CD14-positive monocyte (primary cell): ENCODE results near the gene WIPF1. TPM values are rescaled to one million over a fixed set of nuclear protein-coding genes. Genes with fewer than 3 reads are reported as not detected.

Experiments used
- DNase-seq, 3 donors: peaks; one replicate each; pipeline ENCODE4 v3.0.0-alpha.2; 2011 to 2022
- H2AFZ ChIP-seq: 2 replicates; pipeline ENCODE4 v1.6.0; 2012; ENCODE audit warnings: mild to moderate bottlenecking, low read depth, low read length, inconsistent platforms; ENCODE audit not compliant: insufficient read depth, poor library complexity, severe bottlenecking
- H3K27ac ChIP-seq, 2 donors: 1 replicate in 1 of 2; 2 replicates in 1 of 2; pipeline ENCODE4 v1.5.1; 2012 to 2013; ENCODE audit warnings: low read length in 2 of 2, control low read depth in 1 of 2, inconsistent platforms in 1 of 2, low read depth in 1 of 2, mild to moderate bottlenecking in 1 of 2
- H3K27me3 ChIP-seq, 2 donors: one replicate each; pipeline versions ENCODE4 v1.6.0 to v1.6.1; 2011 to 2013; ENCODE audit warnings: low read length in 2 of 2; ENCODE audit not compliant: control insufficient read depth in 2 of 2, insufficient read depth in 2 of 2
- H3K36me3 ChIP-seq, 2 donors: replicated peaks in 1 of 2; 1 replicate in 1 of 2; 2 replicates in 1 of 2; pipeline versions ENCODE4 v1.5.1 to v1.6.1; 2012 to 2013; ENCODE audit warnings: low read length in 2 of 2, control low read depth in 1 of 2, inconsistent platforms in 1 of 2, mild to moderate bottlenecking in 1 of 2; ENCODE audit not compliant: insufficient read depth in 2 of 2, control insufficient read depth in 1 of 2
- H3K4me1 ChIP-seq, 2 donors: 1 replicate in 1 of 2; 2 replicates in 1 of 2; pipeline versions ENCODE4 v1.5.1 to v1.6.1; 2012 to 2013; ENCODE audit warnings: low read length in 2 of 2, control low read depth in 1 of 2, inconsistent platforms in 1 of 2, mild to moderate bottlenecking in 1 of 2, moderate library complexity in 1 of 2; ENCODE audit not compliant: insufficient read depth in 2 of 2, control insufficient read depth in 1 of 2
- H3K4me2 ChIP-seq: replicated peaks from 2 replicates; pipeline ENCODE3; 2012; ENCODE audit warnings: low read length, moderate library complexity, mild to moderate bottlenecking; ENCODE audit not compliant: poor library complexity, severe bottlenecking; ENCODE audit errors: extremely low read depth
- H3K4me3 ChIP-seq, 3 experiments: fragments of 200-600 bp in 1 of 3; sonication (generic) in 1 of 3; replicated peaks in 1 of 3; 1 replicate in 2 of 3; 2 replicates in 1 of 3; pipeline ENCODE4 v1.5.1; 2011 to 2013; ENCODE audit warnings: low read length in 3 of 3, mild to moderate bottlenecking in 3 of 3, control low read depth in 2 of 3, low read depth in 2 of 3, inconsistent platforms in 1 of 3, moderate library complexity in 1 of 3
- H3K79me2 ChIP-seq: 2 replicates; pipeline ENCODE4 v1.6.0; 2012; ENCODE audit warnings: mild to moderate bottlenecking, control low read depth, inconsistent platforms, low read length, moderate library complexity; ENCODE audit not compliant: insufficient read depth
- H3K9ac ChIP-seq: 2 replicates; pipeline ENCODE4 v1.6.0; 2017; ENCODE audit warnings: low read length, mild to moderate bottlenecking; ENCODE audit not compliant: insufficient read depth, poor library complexity, severe bottlenecking
- H3K9me3 ChIP-seq, 2 donors: replicated peaks in 1 of 2; 1 replicate in 1 of 2; 2 replicates in 1 of 2; pipeline versions ENCODE4 v1.5.1 to v1.6.1; 2012 to 2013; ENCODE audit warnings: low read length in 2 of 2, control low read depth in 1 of 2; ENCODE audit not compliant: control insufficient read depth in 1 of 2, insufficient read depth in 1 of 2
- H4K20me1 ChIP-seq: 2 replicates; pipeline ENCODE4 v1.6.0; 2012; ENCODE audit warnings: mild to moderate bottlenecking, low read length, control low read depth, moderate library complexity; ENCODE audit not compliant: insufficient read depth
- H3K27ac Mint-ChIP-seq, 7 donors: one replicate each; pipeline ENCODE4 v1.8.0; 2020; ENCODE audit warnings: mild to moderate bottlenecking in 7 of 7, mixed read lengths in 7 of 7, moderate library complexity in 6 of 7, inconsistent platforms in 2 of 7
- H3K27me3 Mint-ChIP-seq, 3 donors: one replicate each; pipeline ENCODE4 v1.8.0; 2021 to 2022; ENCODE audit warnings: low read depth in 3 of 3, mild to moderate bottlenecking in 3 of 3, mixed read lengths in 3 of 3, moderate library complexity in 3 of 3, inconsistent platforms in 1 of 3
- H3K36me3 Mint-ChIP-seq, 2 donors: one replicate each; pipeline ENCODE4 v1.8.0; 2020; ENCODE audit warnings: mixed read lengths in 2 of 2, inconsistent platforms in 1 of 2, mild to moderate bottlenecking in 1 of 2
- H3K4me1 Mint-ChIP-seq: one replicate; pipeline ENCODE4 v1.8.0; 2020; ENCODE audit warnings: mild to moderate bottlenecking, mixed read lengths
- H3K4me3 Mint-ChIP-seq, 2 donors: one replicate each; pipeline ENCODE4 v1.8.0; 2020; ENCODE audit warnings: mild to moderate bottlenecking in 2 of 2, mixed read lengths in 2 of 2, moderate library complexity in 1 of 2
- H3K9me3 Mint-ChIP-seq, 7 donors: one replicate each; pipeline ENCODE4 v1.8.0; 2020 to 2022; ENCODE audit warnings: mixed read lengths in 7 of 7, mild to moderate bottlenecking in 6 of 7, moderate library complexity in 6 of 7, inconsistent platforms in 2 of 7
- CTCF ChIP-seq: fragments of 200-600 bp; IDR thresholded peaks from one replicate; pipeline ENCODE4 v1.8.0; 2022; ENCODE audit warnings: antibody characterized with exemption, mild to moderate bottlenecking
- WGBS: methylation state at CpG from one replicate; pipeline ENCODE4 v1.1.5; 2013; ENCODE audit warnings: missing lambda C conversion rate; ENCODE audit not compliant: insufficient coverage; 5-methylcytosine and 5-hydroxymethylcytosine counted together
- intact Hi-C, 2 donors: fragments of 100-400 bp; cut with micrococcal nuclease; formaldehyde crosslinking; loops; one replicate each; pipeline versions ENCODE4 v1.15.0 to v1.15.1; 2023
- polyA plus RNA-seq, 3 donors: library from polyadenylated mRNA; depleted of rRNA in 1 of 3; unstranded in 2 of 3; stranded (reverse) in 1 of 3; fragments of 300-500 nt in 2 of 3; fragments of >200 nt in 1 of 3; fragmentation: Illumina TruSeq in 2 of 3; gene quantifications; 1 replicate in 2 of 3; 2 replicates in 1 of 3; pipeline ENCODE4 v1.2.3, GENCODE V29; 2012 to 2021

The WIPF1 gene
- polyA plus RNA-seq, 3 donors, result 43.9 to 126 (median 74.3) TPM

GRCh38 chr2:174644406-174644805 is 46.8 kb upstream of the WIPF1 start:
- Mint-ChIP-seq H3K36me3 (peaks cover 3 to 6% of the 10 kb centered on the region in 2 donors), H3K4me1 (peaks cover 8% of the 10 kb centered on the region), H3K4me3 (no peak overlapping the region), H3K27ac (no peak overlapping the region), H3K27me3 (no peaks in the 10 kb centered on the region), H3K9me3 (peaks cover 2 to 9% (median 7%) of the 10 kb centered on the region in 7 donors)
- Histone ChIP-seq H3K27ac (no peak overlapping the region), H3K27me3 (no peaks in the 10 kb centered on the region), H3K4me3 (no peak overlapping the region), H3K4me2 (no peak overlapping the region), H3K79me2 (no peaks in the 10 kb centered on the region), H3K9me3 (no peaks in the 10 kb centered on the region), H3K36me3 (no peaks in the 10 kb centered on the region), H2AFZ (no peak overlapping the region), H3K9ac (no peak overlapping the region), H3K4me1 (peaks cover 0 to 5% of the 10 kb centered on the region in 2 donors), H4K20me1 (no peaks in the 10 kb centered on the region)
- 100% methylated on average over 1 of the region's 1 CpG for WGBS
- DNase-seq, result no peak
- intact Hi-C loops, result no loop called here
- no peak for TF ChIP-seq CTCF

GRCh38 chr2:174643356-174643755 is 45.8 kb upstream of the WIPF1 start:
- H3K4me2 ChIP-seq, result no peak overlapping the region
- H3K36me3 ChIP-seq, result no peaks in the 10 kb centered on the region
- Mint-ChIP-seq H3K4me3 (no peak overlapping the region), H3K27ac (no peak overlapping the region), H3K4me1 (peaks cover 8% of the 10 kb centered on the region), H3K36me3 (peaks cover 3 to 4% of the 10 kb centered on the region in 2 donors), H3K9me3 (peaks cover 0 to 8% (median 4%) of the 10 kb centered on the region in 7 donors), H3K27me3 (peaks cover 0 to 2% (median 0%) of the 10 kb centered on the region in 3 donors)
- H3K9me3 ChIP-seq, result no peaks in the 10 kb centered on the region
- TF ChIP-seq CTCF, result no peak
- H3K27me3 ChIP-seq, result no peaks in the 10 kb centered on the region
- H2AFZ ChIP-seq, result no peak overlapping the region
- WGBS, result 100% methylated on average over 2 of the region's 6 CpGs
- no peaks in the 10 kb centered on the region for H4K20me1 ChIP-seq
- no peak overlapping the region for H3K9ac ChIP-seq
- H3K4me1 ChIP-seq, result peaks cover 0 to 5% of the 10 kb centered on the region in 2 donors
- intact Hi-C loops, result no loop called here
- no peak overlapping the region for H3K27ac ChIP-seq
- no peaks in the 10 kb centered on the region for H3K79me2 ChIP-seq
- no peak overlapping the region for H3K4me3 ChIP-seq
- no peak for DNase-seq
